ENCODE results near the gene F13A1.

DNA sequence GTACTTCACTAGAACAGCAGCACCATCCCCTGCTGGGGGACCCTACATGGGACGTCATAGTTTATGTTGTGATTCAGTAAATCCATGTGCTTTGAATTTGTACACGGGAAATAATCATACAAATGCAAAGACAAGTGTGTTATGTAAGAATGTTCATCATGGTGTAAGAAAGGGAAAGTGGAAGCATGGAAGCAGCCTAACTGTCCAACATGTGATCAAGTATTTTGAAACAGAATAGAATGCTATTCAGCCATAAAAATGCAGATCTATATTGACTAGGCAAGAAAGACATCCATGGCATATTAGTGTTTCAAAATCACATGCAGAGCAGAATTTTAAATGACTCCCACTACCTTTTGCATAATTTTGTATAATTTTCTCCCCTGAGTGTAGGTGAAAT, 117.6 kb downstream of the F13A1 start:
- TF ChIP-seq JUN (IDR thresholded peaks at IDR 0.05; ENCODE audit: low read depth, low read length) = no peak
- no peak for TF ChIP-seq SP1 (IDR thresholded peaks at IDR 0.05; ENCODE audit: low read depth, low read length)
- TF ChIP-seq MAFK (IDR thresholded peaks at IDR 0.05; ENCODE audit: low read depth, low read length) = no peak
- TF ChIP-seq JUND (IDR thresholded peaks at IDR 0.05; ENCODE audit: low read length) = no peak
- TF ChIP-seq, protein P1, sequence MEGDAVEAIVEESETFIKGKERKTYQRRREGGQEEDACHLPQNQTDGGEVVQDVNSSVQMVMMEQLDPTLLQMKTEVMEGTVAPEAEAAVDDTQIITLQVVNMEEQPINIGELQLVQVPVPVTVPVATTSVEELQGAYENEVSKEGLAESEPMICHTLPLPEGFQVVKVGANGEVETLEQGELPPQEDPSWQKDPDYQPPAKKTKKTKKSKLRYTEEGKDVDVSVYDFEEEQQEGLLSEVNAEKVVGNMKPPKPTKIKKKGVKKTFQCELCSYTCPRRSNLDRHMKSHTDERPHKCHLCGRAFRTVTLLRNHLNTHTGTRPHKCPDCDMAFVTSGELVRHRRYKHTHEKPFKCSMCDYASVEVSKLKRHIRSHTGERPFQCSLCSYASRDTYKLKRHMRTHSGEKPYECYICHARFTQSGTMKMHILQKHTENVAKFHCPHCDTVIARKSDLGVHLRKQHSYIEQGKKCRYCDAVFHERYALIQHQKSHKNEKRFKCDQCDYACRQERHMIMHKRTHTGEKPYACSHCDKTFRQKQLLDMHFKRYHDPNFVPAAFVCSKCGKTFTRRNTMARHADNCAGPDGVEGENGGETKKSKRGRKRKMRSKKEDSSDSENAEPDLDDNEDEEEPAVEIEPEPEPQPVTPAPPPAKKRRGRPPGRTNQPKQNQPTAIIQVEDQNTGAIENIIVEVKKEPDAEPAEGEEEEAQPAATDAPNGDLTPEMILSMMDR (IDR thresholded peaks at IDR 0.05; ENCODE audit: control extremely low read depth in 1 of 3, insufficient read depth in 1 of 3, low read depth in 1 of 3, low read length in 3 of 3) = no peak
- TF ChIP-seq POLR2A (IDR thresholded peaks at IDR 0.05; ENCODE audit: control extremely low read depth in 1 of 2, low read depth in 2 of 2, low read length in 2 of 2) = no peak
- no peak for TF ChIP-seq EZH2 (IDR thresholded peaks at IDR 0.05; ENCODE audit: low read depth, low read length, severe bottlenecking)

Data from H1 (cell line).